Germinal center (tissue), 1 donor: ENCODE data around the gene ESR2.
A peak's percentile ranks its signal among the peaks of the same experiment; 100 is the strongest.
"Not testable (repeated sequence)": the region's sequence is repeated elsewhere in the genome, so short reads cannot be mapped to it uniquely, and the experiment has no call there.

Experiments
- DNase-seq: peaks from one replicate; pipeline ENCODE4 v3.0.0; 2012; ENCODE audit warnings: mixed read lengths, low spot score

ESR2 gene

GRCh38 chr14:64293976-64294671 is at the start of gene ESR2:
TSS of gene ESR2 (minus strand) at chr14:64294371. CDS start at chr14:64282985, 11,386 bp downstream.
- DNase-seq = peak; percentile 59

DNA sequence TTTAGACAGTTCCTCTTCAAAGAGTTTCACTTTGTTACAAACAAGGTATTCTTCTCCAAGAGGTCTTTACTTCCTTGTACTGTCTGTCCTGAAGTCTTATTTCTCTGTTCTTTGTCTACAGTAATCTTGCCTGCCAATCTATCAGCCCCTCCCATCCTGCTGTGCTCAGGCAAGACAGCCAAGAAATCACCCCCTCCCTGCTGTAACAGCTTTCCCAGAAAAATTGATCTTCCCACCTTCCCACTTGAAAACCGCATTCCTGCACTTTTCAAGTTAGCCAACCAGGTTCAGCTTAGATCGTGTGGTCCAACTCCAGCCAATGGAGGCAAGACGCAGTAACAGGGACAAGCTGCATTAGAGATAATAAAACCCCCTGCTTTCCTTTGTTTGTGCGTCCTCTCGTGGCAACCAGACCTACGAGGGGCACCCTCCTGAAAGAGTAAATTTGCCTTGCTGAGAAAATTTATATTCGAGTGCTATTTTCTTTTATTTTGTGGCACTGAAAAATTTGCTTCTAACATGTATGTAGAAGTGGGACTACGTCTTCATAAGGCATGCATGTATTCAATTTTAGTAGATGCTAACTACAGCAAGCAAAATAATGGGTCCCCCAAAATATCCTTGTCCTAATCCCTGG is 46.5 kb upstream of the ESR2 start:
- DNase-seq = no peak

GRCh38 chr14:64338616-64339316 is 44.6 kb upstream of the ESR2 start:
- peak; percentile 97 for DNase-seq

DNA sequence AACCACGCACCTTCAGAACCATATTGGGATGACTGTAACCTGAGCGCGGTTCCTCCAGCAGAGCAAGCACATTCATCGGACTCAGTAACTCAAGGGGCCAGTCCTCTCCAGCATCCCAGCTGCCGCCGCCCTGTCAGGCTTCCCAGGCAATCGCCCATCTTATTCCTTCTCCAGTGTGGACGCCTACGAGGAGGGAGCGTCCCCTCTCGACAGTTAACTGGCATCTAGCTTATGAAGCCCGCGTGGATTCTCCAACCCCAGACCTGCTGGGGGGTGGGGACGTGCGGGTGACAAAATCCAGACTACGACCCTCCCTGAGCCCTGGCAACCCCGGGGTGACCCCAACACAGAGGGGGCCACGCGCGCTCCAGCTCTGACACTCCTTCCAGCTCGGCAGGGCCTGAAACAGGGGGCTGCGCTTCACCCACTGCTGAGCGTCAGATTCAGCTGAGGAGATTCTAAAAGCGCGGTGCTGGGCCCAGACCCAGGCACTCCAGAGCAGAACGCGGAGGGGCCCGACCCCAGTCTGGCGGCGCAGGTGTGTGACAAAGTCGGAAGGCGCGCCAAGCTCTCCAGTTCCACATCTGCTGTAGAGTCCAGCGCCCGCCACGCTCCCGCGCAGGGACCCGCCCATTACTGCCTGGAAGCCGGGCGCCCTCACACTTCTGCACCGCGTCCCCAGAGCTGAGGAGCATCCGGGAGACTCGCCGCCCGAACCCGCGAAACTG is 43.9 kb upstream of the ESR2 start:
- peak; percentile 5 for DNase-seq

DNA sequence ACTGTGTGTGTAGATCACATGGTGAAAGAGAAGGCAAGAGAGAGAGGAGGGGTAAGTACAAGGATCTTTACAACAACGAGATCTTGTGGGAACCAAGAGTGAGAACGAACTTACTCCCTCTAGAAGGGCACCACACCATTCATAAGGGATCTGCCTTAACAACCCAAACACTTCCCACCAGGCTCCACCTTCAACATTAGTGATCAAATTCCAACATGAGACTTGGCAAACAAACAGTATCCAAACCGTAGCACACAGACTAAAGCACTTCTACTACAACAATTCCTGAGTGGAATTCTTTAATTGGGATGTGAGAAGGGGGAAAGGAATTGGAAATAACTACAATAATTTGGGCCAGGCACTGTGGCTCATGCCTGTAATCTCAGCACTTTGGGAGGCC is 35.0 kb upstream of the ESR2 start:
- DNase-seq = no peak

GRCh38 chr14:64326502-64326901 is 32.3 kb upstream of the ESR2 start:
- DNase-seq = no peak

GRCh38 chr14:64324895-64325294 is 30.7 kb upstream of the ESR2 start:
- no peak for DNase-seq

GRCh38 chr14:64324461-64324860 is 30.3 kb upstream of the ESR2 start:
- no peak for DNase-seq

GRCh38 chr14:64320362-64320761 is 26.2 kb upstream of the ESR2 start:
- not testable (repeated sequence) for DNase-seq

DNA sequence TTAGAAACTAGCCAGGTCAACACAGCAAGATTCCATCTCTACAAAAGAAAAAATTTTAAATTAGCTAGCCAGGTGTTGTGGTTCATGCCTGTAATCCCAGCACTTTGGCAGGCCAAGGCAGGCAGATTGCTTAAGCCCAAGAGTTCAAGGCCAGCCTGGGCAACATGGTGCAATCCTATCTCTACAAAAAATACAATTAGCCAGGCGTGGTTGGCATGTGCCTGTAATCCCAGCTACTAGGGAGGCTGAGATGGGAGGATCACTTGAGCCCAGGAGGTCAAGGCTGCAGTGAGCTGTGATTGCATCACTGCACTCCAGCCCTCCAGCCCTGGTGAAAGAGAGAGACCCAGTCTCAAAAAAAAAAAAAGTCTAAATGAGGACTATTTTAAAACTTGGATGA is 24.5 kb upstream of the ESR2 start:
- not testable (repeated sequence) for DNase-seq

DNA sequence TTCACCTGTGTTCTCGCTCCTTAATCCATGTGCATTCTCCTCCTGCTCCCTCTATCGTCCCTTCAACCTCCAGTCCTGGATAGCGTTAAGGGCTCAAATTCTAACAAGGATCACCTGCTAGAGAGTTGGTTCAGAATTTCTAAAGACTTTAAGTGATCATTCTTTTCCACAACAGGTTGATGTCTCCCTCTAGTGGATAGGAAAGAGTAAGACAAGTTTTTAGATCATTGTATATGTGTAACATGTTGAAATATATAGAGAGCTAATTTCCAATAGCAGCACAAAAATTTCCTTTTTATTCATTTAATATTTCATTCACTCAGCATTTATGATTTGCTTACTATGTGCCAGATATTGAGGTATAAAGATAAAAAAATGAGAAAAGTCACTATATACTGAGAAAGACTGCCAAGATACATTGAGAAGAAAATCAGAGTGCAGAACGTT is 9.3 kb upstream of the ESR2 start:
- DNase-seq = peak; percentile 75

- DNase-seq = no peak
Measured at GRCh38 chr14:64298773-64299172, 4.6 kb upstream of the ESR2 start.

DNA sequence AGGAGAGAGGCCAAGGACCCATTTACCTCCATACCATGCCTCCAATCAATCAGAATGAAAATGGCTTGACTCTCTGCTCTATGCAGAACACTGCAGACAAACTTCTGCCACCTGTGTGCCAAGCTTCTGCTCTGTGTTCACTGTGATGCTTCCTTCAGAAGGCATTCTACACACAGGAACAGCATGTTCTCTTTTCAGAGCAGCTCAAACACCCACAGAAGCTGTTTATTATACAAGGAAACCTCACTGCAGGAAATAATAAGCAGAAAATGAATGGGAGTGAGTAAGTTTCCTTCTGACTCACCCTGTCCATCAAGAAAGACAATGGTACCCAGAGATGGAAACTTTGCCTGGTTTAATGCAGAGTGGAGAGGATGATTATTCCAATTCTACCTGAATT is 2.4 kb upstream of the ESR2 start:
- no peak for DNase-seq

DNA sequence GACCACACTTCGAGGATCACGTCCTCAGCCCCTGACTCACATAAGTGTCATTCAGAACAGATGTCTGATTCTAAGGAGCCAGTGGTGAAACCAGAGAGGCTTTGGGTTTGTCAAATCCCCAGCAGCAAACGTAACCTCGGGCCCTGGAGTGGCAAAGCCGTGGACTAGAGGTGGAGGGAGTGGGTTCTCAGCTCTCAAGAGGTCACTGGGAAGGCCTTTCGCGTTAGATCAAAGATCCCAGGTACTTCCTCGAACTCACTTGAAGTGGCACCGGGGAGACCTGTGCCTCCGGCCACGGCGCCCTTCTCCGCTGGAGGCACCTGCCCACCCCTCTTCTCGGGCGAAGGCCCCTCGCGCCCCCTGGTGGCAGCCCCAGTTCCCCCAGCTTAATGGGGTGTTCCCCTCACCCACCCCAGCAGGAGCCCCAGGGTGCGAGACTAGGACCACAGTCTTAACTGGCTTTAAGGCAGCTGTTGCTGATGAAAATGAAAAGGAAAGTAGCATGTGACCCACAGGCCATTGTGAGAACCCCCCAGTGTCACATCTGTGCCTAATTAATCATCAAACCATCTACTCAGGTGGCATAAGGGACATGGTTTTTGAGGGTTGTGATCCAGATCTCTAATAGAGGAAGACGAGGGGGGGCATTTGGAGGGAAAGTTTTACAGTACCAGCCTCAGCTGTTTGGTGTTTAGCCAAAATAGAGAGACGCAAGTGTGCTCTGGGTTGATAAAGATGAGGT is 672 bp upstream of the ESR2 start:
- peak; percentile 90 for DNase-seq

- no peak for DNase-seq
Measured at GRCh38 chr14:64292197-64292596, 2.0 kb downstream of the ESR2 start.

DNA sequence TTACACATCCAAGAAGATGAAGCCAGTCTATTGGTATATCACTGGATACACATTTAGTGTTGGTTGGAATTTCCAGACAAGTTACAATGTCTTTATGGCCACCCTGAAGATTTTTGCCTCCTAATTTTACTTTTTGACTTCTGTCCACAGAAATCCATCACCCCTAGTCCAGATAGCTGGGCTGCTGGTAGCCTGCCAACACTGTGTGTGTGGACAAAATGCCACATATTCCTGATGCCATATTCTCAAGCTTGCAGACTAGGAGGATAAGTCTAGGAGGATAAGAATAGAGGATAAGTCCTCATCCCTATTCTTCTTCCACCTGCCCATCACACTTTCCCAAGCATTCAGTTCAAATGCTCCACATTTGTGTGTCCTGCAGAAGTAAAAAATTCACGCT is 4.6 kb downstream of the ESR2 start:
- no peak for DNase-seq

GRCh38 chr14:64281805-64282204 is 12.4 kb downstream of the ESR2 start:
- DNase-seq = no peak

- DNase-seq = no peak
Measured at GRCh38 chr14:64279704-64280668, 14.2 kb downstream of the ESR2 start.

DNA sequence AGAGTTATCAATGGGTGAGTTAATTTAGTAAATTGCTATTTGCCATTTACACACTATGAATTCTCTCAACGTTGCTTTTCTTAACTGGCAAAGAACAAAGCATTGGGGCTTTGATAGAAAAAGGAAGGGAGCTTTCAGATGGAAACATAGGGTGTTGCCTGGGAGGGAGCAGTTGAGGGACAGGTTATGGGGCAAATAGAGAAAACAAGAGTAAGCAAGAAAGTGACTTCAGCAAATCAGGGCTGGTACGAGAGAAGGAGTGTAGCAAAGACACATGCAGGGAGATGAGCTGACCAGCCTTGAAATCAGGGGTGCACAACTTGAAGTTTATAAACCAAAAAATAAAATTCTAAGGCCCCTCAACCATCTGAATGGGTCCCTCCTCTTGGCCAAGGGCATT is 15.7 kb downstream of the ESR2 start:
- no peak for DNase-seq

GRCh38 chr14:64272019-64272418 is 22.2 kb downstream of the ESR2 start:
- no peak for DNase-seq

DNA sequence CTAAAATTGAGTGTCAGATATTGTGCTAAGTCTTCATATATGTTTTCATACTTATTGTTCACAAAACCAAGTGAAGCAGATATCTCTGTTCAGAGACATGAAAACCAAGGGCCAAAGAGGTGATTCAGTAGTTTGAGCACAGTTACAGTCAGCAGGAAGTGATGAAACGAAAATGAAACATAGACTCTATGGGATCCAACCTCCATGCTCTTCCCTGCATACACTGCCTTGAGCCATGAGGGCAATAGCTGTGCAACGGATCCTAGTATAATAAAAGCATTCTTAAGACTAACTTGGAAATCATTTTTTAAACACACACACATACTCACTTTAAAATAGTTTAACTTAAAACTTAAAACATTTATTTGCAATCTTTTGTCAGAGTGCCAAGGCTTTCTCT is 27.9 kb downstream of the ESR2 start:
- DNase-seq = no peak
